ENCODE data around the gene BSPRY.
"Not testable (repeated sequence)": the region's sequence is repeated elsewhere in the genome, so short reads cannot be mapped to it uniquely, and the experiment has no call there.

- TF ChIP-seq POLR2A (IDR thresholded peaks at IDR 0.05; ENCODE audit: insufficient read depth in 1 of 2, low read depth in 2 of 2, low read length in 2 of 2); RXRA (CRISPR knock-in tag; IDR thresholded peaks at IDR 0.05); NR2F2 (IDR thresholded peaks at IDR 0.05; ENCODE audit: borderline replicate concordance, low read depth); HNF1A (IDR thresholded peaks at IDR 0.05; ENCODE audit: low read depth); HNF1A (CRISPR knock-in tag; IDR thresholded peaks at IDR 0.05; ENCODE audit: borderline replicate concordance); HDAC1 (CRISPR knock-in tag; IDR thresholded peaks at IDR 0.05); ZNF468 (CRISPR knock-in tag; IDR thresholded peaks at IDR 0.05); ZNF646 (CRISPR knock-in tag; IDR thresholded peaks at IDR 0.05): not testable (repeated sequence)
Measured at GRCh38 chr9:113381441-113381840, 32.1 kb downstream of the BSPRY start.
